Stimulated activated CD4-positive, alpha-beta T cell treated with anti-CD3 and anti-CD28 coated beads, Interleukin-4, amount 100 ng/mL, for 1 hour (primary cell): ENCODE results near the gene CTXN1.
"Not testable (repeated sequence)": the region's sequence is repeated elsewhere in the genome, so short reads cannot be mapped to it uniquely, and the experiment has no call there.

Source experiments
- DNase-seq: peaks from one replicate; pipeline ENCODE4 v3.0.0-alpha.2; 2020

CTXN1 gene

GRCh38 chr19:7926021-7926726, at the start of gene CTXN1:
TSS of gene CTXN1 (minus strand) at chr19:7926135. CDS start at chr19:7925538, 597 bp downstream.
- DNase-seq: peak; percentile 83

- DNase-seq: no peak
These were observed 49.1 kb upstream of the CTXN1 start for GRCh38 chr19:7975037-7975436.

GRCh38 chr19:7973883-7974282, 47.9 kb upstream of the CTXN1 start:
- no peak for DNase-seq

- DNase-seq: no peak
These were observed 45.9 kb upstream of the CTXN1 start for GRCh38 chr19:7971553-7972520.

DNA sequence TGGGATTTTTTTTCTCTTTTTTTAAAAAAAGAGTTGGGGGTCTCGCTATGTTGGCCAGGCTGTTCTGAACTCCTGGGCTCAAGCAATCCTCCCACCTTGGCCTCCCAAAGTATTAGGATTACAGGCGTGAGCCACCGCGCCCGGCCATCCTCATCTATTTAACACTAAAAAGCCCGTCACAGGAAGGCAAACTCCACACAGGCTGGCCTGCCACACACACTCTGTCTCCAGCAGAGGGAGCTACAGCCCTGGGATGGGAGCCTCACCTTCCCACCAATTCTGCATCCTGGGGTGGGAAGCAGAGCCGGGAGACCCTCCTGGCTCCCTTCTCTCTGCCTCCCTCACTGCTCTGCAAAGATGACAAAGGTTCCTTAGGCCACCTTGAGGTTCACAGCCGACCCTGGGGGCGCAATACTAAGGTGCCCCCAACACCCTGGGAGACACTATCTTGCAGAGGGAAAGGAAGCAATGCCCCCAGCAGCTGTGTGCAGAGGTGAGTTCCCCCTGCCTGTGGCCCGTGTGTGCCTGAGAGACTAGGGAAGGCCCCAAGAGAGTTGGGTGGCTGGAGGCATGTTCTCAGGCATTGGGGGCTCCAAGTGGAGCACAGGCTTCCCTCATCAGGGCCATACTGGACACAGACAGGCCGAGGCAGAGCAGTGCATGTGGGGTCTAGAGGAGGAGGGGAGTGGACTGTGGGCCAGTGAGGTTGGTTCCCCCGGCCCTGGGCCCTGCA, 44.9 kb upstream of the CTXN1 start:
- peak; percentile 11 for DNase-seq

GRCh38 chr19:7969555-7969939, 43.6 kb upstream of the CTXN1 start:
- no peak for DNase-seq

- no peak for DNase-seq
These were observed 43.0 kb upstream of the CTXN1 start for GRCh38 chr19:7968796-7969554.

- DNase-seq: no peak
These were observed 42.3 kb upstream of the CTXN1 start for GRCh38 chr19:7968008-7968795.

- DNase-seq: no peak
These were observed 40.2 kb upstream of the CTXN1 start for GRCh38 chr19:7965921-7966665.

DNA sequence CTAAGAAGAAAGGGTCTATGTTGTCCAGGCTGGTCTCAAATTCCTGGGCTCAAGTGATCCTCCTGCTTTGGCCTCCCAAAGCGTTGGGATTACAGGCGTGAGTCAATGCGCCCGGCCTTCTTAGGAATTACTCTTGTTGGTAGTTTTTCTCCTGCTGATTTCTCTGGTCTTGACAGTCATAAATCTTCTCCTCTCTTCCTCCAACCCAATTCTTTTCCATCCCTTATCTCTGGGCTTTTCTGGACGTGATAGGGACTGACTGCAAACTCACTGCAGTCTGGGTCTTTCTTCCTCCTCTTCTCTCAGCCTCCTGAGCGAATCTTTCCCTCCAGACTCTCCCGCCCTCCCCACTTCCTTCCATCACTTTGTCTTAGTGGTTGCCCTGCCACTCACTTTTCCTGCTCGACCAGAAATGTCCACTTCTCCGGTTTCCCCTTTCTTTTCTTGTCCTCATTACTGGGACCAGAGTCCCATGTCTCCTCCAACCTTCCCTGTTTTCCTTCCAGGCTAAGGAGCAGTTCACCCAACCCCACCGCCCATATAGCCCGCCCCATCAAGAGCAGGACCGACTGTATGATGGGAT, 39.4 kb upstream of the CTXN1 start:
- DNase-seq: no peak

GRCh38 chr19:7963566-7963965, 37.6 kb upstream of the CTXN1 start:
- DNase-seq: no peak

DNA sequence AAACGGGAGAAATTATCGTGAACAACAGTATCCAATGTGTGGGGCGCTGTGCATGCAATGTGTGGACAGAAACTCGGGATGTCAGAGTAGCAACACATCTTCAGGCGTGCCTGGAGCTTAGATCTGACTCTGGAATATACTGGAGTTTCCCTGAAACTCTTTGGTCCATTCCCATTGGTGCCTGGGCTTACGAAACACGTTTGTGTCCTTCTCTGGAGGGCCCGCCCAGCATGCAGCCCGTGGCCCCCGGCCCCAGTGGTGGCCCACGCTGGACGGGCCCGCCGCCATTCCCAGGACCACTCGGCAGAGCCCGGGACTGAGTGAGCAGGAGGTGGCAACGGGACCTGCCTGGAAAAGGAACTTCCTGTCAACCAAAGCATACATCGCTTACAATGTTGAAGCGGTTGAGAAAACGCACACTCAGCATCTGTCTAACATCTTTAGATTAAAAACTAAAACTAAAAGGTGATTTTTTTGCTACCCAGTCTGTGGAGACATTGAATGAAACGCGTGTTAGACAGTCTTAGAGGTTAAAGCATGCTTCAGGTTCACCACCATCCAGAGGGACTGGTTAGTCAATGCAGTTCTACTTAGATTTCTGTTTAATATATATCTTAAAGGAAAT, 36.8 kb upstream of the CTXN1 start:
- DNase-seq: no peak

DNA sequence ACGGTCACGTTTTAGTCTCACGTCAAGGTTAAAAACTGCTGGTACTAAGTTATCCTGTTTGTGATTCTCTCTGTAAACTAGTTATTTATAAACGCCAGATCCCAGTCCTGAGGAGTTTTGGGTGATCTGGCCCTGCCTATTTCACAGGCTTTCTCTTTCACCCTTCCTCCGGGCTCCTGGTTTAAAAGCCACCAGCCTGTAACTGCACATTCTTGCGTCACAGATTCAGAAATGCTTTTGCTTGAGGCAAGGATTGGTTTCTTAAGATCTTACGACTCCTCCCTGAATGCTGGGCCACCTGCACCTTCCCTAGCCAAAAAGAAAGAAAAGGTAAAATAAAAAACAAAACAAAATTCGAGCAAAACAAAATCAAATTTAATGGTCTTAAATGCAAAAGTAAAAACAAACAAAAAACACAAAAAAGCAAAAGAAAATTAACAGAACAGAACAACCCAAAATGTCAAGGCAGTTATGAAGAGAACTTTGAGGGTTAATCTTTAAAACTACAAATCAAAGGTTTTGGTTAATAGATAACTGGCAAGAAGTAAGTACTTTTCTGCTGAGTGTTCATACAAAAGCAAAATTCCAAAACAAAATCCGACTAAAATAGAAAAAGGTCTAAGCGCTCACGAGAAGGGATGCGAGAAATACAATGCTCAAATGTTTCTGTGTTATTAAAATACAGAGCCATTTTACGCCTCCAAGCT, 36.1 kb upstream of the CTXN1 start:
- DNase-seq: no peak

- not testable (repeated sequence) for DNase-seq
These were observed 35.1 kb upstream of the CTXN1 start for GRCh38 chr19:7961082-7961481.

DNA sequence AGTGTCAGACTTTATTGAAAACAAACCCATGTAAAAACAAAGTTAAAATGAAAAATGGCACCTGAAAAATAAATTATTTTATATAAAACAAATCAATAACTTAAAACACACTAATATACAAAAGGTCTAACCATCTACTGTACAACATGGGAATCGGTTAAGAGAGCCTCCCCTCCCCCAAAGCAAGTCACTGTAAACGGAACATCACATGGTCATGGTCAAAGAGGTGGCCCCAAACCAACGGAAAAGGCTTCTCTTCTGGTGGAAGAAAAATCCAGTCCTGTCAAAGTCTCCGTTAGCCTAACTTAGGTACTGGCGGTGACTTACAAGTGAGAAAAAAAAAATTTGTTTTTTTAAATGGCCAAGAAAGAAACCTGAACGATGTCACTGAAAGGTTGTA, 33.3 kb upstream of the CTXN1 start:
- DNase-seq: no peak

- DNase-seq: no peak
These were observed 29.8 kb upstream of the CTXN1 start for GRCh38 chr19:7955696-7956095.

DNA sequence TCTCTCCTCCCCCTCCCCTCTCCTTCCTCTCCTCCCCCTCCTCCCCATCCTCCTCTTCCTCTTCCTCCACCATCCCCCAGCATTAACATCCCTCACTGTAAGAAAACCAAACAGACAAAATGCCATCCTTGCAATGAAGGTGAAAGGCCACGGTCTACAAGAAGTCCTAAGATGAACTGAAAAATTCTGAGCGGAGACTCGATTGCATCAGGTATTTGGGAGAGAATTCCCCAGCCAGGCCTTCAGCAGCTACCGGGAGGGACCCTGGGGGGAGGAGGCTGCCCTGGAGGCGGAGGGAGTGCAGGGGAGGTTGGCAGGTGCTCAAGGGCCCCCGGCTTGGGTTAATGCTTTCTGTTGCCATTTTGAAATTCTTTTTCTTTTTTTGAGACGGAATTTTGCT, 27.6 kb upstream of the CTXN1 start:
- no peak for DNase-seq

DNA sequence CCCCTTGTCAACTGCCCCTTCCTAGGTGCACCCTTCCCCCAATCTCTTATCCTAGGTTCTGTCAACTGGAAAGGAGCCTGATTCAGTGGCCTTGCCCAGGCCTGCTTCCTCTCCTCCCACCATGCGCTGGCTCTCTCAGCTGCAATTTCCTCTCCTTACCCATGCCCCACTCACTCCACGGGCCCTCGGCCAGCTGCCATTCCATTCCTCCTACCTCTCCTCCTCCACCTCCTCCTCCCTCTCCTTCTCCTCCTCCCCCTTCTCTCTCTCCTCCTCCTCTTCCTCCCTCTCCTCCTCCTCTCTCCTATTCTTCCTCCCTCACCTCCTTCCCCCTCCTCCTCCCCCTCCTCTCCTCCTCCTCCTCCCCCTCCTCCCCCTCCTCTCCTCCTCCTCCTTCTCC, 27.1 kb upstream of the CTXN1 start:
- no peak for DNase-seq

DNA sequence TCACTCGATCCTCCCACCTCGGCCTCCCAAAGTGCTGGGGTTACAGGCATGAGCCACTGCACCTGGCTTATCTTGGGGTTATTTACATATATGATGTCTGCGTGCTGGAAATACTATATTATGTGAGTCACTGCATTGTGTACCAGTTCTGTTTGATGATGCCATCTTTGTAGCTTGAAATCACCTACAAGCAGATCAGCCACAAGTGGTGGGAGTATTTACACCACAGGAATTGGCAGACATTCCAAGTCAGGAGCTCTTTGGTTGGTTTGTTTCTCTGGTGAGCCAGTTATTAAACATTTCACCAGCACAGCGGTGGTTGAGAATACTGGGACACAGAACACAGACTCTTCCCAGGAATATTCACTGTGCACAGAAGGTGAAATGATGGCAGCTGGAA, 22.0 kb upstream of the CTXN1 start:
- no peak for DNase-seq
